ENCODE measurements around the gene C8A. TPM values are rescaled to one million over a fixed set of nuclear protein-coding genes. Genes with fewer than 3 reads are reported as not detected.

C8A gene
- total and polyA plus RNA-seq, 2 of the 13 experiments (the other 11 are each of a cell fraction or from before 2014, with no cell fraction given) = 10.5 to 15.0 TPM

GRCh38 chr1:56816909-56817308 lies 37.7 kb upstream of the C8A start (continued):
- TF ChIP-seq MTF2 (CRISPR knock-in tag; IDR thresholded peaks at IDR 0.05; ENCODE audit: borderline replicate concordance) = no peak
- no peak for TF ChIP-seq GPN1 (CRISPR knock-in tag; IDR thresholded peaks at IDR 0.05; ENCODE audit: borderline replicate concordance)
- no peak for TF ChIP-seq ZNF234 (CRISPR knock-in tag; conservative IDR thresholded peaks at IDR 0.05)
- no peak for TF ChIP-seq PATZ1 (CRISPR knock-in tag; IDR thresholded peaks at IDR 0.05)
- TF ChIP-seq CCDC6 (CRISPR knock-in tag; IDR thresholded peaks at IDR 0.05) = no peak
- no peak for TF ChIP-seq ZSCAN20 (CRISPR knock-in tag; IDR thresholded peaks at IDR 0.05; ENCODE audit: borderline replicate concordance)
- TF ChIP-seq ERF (CRISPR knock-in tag; IDR thresholded peaks at IDR 0.05) = no peak
- no peak for TF ChIP-seq KLF13 (CRISPR knock-in tag; IDR thresholded peaks at IDR 0.05)
- TF ChIP-seq NPAS2 (CRISPR knock-in tag; IDR thresholded peaks at IDR 0.05; ENCODE audit: borderline replicate concordance) = no peak
- no peak for TF ChIP-seq ZBTB1 (CRISPR knock-in tag; IDR thresholded peaks at IDR 0.05; ENCODE audit: borderline replicate concordance)
- TF ChIP-seq THAP11 (CRISPR knock-in tag; IDR thresholded peaks at IDR 0.05) = no peak
- no peak for TF ChIP-seq AGO1 (IDR thresholded peaks at IDR 0.05; ENCODE audit: low read depth, low read length, poor library complexity, severe bottlenecking)
- TF ChIP-seq ZNF224 (CRISPR knock-in tag; IDR thresholded peaks at IDR 0.05) = no peak
- 0 out of 2 replicates have a peak, but pooled peaks have one; percentile 26 for TF ChIP-seq GATAD2A (CRISPR knock-in tag; IDR thresholded peaks at IDR 0.05)
- no peak for TF ChIP-seq ZNF749 (CRISPR knock-in tag; IDR thresholded peaks at IDR 0.05; ENCODE audit: borderline replicate concordance)
- TF ChIP-seq POLR2AphosphoS2 (IDR thresholded peaks at IDR 0.05; ENCODE audit: low read depth, low read length) = no peak
- no peak for TF ChIP-seq ATF6 (CRISPR knock-in tag; conservative IDR thresholded peaks at IDR 0.05)
- no peak for TF ChIP-seq ZNF609 (CRISPR knock-in tag; IDR thresholded peaks at IDR 0.05; ENCODE audit: borderline replicate concordance)
- no peak for TF ChIP-seq ZBTB3 (CRISPR knock-in tag; IDR thresholded peaks at IDR 0.05; ENCODE audit: borderline replicate concordance, low read depth)
- no peak for TF ChIP-seq ZNF30 (CRISPR knock-in tag; IDR thresholded peaks at IDR 0.05)
- TF ChIP-seq RBFOX2 (IDR thresholded peaks at IDR 0.05; ENCODE audit: low read depth, low read length) = no peak
- no peak for TF ChIP-seq E2F1 (CRISPR knock-in tag; IDR thresholded peaks at IDR 0.05)

Data from HepG2 (cell line).